MCF 10A (cell line): ENCODE results near the gene VAMP4. TPM values are rescaled to one million over a fixed set of nuclear protein-coding genes. Genes with fewer than 3 reads are reported as not detected.

ENCODE experiments used
- BruUV-seq: library from RNA; stranded (reverse); fragments of 400-500 nt; replicated peaks from 2 replicates; lab custom pipeline; 2021; lab: Mats Ljungman, UMichigan
- CTCF ChIA-PET: fragments of 300-600 bp; sonication (Branson Sonifier 250); formaldehyde crosslinking; extraction: SDS; loops from one replicate; lab custom pipeline; 2021; ENCODE audit warnings: antibody characterized with exemption, inconsistent platforms; lab: Yijun Ruan, JAX
- POLR2A ChIA-PET: fragments of 300-600, 350-650 bp; sonication (Branson Sonifier 250); formaldehyde crosslinking; extraction: SDS; loops from one replicate; lab custom pipeline; 2020; ENCODE audit warnings: antibody characterized with exemption, inconsistent platforms; lab: Yijun Ruan, JAX
- DNase-seq: peaks from one replicate; pipeline ENCODE4 v3.0.0-alpha.2; 2018; ENCODE audit not compliant: unreplicated experiment
- H3K27ac Mint-ChIP-seq: one replicate; pipeline ENCODE4 v1.8.0; 2022; ENCODE audit warnings: mild to moderate bottlenecking, low read depth, mixed read lengths; ENCODE audit not compliant: unreplicated experiment
- H3K27me3 Mint-ChIP-seq: one replicate; pipeline ENCODE4 v1.8.0; 2022; ENCODE audit warnings: mixed read lengths; ENCODE audit not compliant: insufficient read depth, unreplicated experiment
- H3K36me3 Mint-ChIP-seq: one replicate; pipeline ENCODE4 v1.8.0; 2022; ENCODE audit warnings: mild to moderate bottlenecking, moderate library complexity, mixed read lengths; ENCODE audit not compliant: insufficient read depth, unreplicated experiment
- H3K4me1 Mint-ChIP-seq: one replicate; pipeline ENCODE4 v1.8.0; 2022; ENCODE audit warnings: mixed read lengths; ENCODE audit not compliant: insufficient read depth, unreplicated experiment
- H3K4me3 Mint-ChIP-seq: one replicate; pipeline ENCODE4 v1.8.0; 2022; ENCODE audit warnings: mild to moderate bottlenecking, moderate library complexity, mixed read lengths; ENCODE audit not compliant: unreplicated experiment
- H3K9me3 Mint-ChIP-seq: one replicate; pipeline ENCODE4 v1.8.0; 2022; ENCODE audit warnings: mixed read lengths; ENCODE audit not compliant: unreplicated experiment
- CTCF ChIP-seq: fragments of 200-600 bp; IDR thresholded peaks from one replicate; pipeline ENCODE4 v1.8.0; 2022; ENCODE audit warnings: antibody characterized with exemption, mild to moderate bottlenecking; ENCODE audit not compliant: unreplicated experiment
- intact Hi-C: fragments of 100-400 bp; cut with micrococcal nuclease; formaldehyde crosslinking; loops from 2 replicates; pipeline ENCODE4 v1.14.1; 2022
- total RNA-seq: library from RNA; stranded (reverse); gene quantifications from 2 replicates; pipeline ENCODE4 v1.2.3, GENCODE V29; 2022

The VAMP4 gene
- total RNA-seq, 1 experiment from 2014 or later, result 20.2 TPM

DNA sequence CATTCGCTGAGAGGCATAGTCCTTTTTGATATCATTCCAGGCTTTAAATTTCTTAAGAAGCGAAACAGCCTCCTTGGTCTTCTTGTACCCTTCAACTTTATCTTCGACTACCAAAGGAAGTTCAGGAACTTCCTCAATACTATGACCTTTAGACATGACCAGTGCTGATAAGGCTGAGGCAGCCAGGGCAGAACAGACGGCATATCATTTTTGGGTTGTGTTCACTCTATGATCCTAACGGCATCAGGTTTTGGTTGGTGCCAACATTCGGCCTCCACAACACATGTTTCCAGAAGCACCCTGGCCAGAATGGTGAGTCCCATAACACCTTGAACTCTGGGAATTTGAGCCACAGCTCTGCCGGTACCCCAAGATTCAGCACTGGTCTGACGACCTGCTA is 58.0 kb downstream of the VAMP4 start:
- Mint-ChIP-seq H3K4me1 (no peaks in the 10 kb centered on the region), H3K9me3 (peaks cover 10% of the 10 kb centered on the region), H3K27me3 (no peaks in the 10 kb centered on the region), H3K4me3 (no peak overlapping the region), H3K27ac (no peak overlapping the region), H3K36me3 (no peaks in the 10 kb centered on the region)
- ChIA-PET POLR2A (no interaction called here), CTCF (interaction anchor here (1.1 to 1.3 kb wide), 2 partner anchors 15 to 29 kb away, joined by 3 read pairs; no protein-coding TSS in a partner anchor)
- intact Hi-C loops, result no loop called here
- no TSS peak for BruUV-seq
- TF ChIP-seq CTCF, result no peak
- DNase-seq, result no peak

DNA sequence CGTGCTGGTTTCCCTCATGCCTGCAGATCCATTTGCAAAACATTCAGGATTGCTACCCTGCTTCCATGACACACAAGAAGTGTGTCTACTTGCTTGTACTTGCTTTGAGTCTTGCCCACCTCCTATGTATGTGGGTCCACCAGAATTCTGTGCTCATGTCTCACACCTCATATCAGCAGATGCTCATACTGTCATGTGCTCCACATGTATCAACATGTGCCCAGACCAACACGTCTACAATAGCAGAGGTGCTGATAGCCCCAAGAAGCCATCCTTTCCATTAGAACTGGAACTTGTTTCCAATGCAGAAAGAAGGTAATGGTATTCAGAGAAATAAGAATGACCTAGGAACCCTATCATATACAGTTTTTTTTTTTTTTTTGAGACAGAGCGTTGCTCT is 61.5 kb downstream of the VAMP4 start:
- Mint-ChIP-seq H3K27me3 (peaks cover 7% of the 10 kb centered on the region), H3K27ac (no peak overlapping the region), H3K36me3 (no peaks in the 10 kb centered on the region), H3K4me1 (no peaks in the 10 kb centered on the region), H3K9me3 (no peaks in the 10 kb centered on the region), H3K4me3 (no peak overlapping the region)
- BruUV-seq, result no TSS peak
- intact Hi-C loops, result no loop called here
- CTCF ChIA-PET, result no interaction called here
- TF ChIP-seq CTCF, result no peak
- POLR2A ChIA-PET, result no interaction called here
- DNase-seq, result no peak

GRCh38 chr1:171676823-171677222 is 65.0 kb downstream of the VAMP4 start:
- Mint-ChIP-seq H3K4me1 (no peaks in the 10 kb centered on the region), H3K27ac (no peak overlapping the region), H3K9me3 (no peaks in the 10 kb centered on the region), H3K4me3 (no peak overlapping the region), H3K27me3 (peaks cover 21% of the 10 kb centered on the region), H3K36me3 (no peaks in the 10 kb centered on the region)
- ChIA-PET CTCF (interaction anchor here (0.6 to 0.8 kb wide), 2 partner anchors 595 to 985 kb away, joined by 4 to 5 read pairs; no protein-coding TSS in a partner anchor), POLR2A (no interaction called here)
- no peak for TF ChIP-seq CTCF
- intact Hi-C loops, result no loop called here
- no peak for DNase-seq
- BruUV-seq, result no TSS peak

DNA sequence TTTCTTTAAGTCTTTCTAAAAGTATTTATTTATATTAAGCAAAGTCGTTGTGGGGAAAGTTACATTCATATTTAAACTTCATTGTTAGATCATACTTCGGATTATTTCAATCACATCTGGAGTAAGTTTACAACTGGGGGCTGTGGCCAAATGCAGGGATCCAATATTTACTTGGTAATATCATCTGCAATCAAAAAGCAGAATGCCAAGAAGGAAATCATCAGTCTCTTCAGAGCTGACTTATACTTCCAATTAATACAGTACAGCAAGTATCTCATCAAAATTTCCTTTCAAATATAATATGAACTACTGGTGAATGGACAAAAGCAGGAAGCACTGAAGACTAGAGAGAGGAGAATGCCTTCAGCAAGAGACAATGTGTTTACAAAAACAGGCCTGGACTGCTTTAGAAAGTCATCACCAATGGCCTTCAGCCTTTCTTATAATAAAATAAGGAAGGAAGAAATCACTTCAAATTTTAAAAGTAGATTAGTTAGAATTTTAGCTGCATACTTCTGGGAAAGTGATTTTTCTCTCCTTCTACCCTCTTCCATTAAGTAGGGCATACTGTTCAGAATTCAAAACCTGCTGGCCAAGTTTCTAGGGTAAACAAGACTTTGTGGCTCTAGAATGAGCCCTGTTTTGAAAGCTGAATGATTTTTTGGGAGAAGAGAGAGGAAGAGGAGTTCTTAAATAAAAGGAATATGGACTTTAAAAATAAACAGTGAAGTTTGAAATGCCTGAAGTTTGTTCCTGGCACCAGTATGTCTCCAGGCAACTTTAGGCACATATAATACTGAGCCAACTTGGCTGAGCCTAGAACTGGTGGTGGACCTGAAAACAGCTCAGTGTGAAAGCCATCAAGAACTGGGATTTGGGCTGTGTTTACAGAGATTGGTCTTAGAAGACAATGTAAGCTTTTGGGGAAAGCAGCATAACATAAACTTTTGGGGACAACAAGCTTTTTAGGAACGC is 67.1 kb downstream of the VAMP4 start:
- BruUV-seq, result no TSS peak
- H3K27ac Mint-ChIP-seq, result no peak overlapping the region
- ChIA-PET CTCF (interaction anchor here (0.6 to 1.0 kb wide), 4 partner anchors 11 to 1698 kb away, joined by 3 read pairs; no protein-coding TSS in a partner anchor), POLR2A (interaction anchor here (0.9 kb wide), 1 partner anchor 38 kb away, joined by 3 read pairs; no protein-coding TSS in a partner anchor)
- H3K27me3 Mint-ChIP-seq, result peaks cover 21% of the 10 kb centered on the region
- intact Hi-C loops, result no loop called here
- no peak for TF ChIP-seq CTCF
- H3K9me3 Mint-ChIP-seq, result no peaks in the 10 kb centered on the region
- no peak overlapping the region for H3K4me3 Mint-ChIP-seq
- no peak for DNase-seq
- no peaks in the 10 kb centered on the region for H3K4me1 Mint-ChIP-seq
- H3K36me3 Mint-ChIP-seq, result no peaks in the 10 kb centered on the region
